HepG2 (cell line): ENCODE data around the gene DSCAML1.

Source experiments
- BRD4 ChIP-seq: sonication (generic); formaldehyde crosslinking; IDR thresholded peaks from 2 replicates; pipeline ENCODE4 v1.4.0; 2020; ENCODE audit warnings: missing genetic modification reagents
- NFYB ChIP-seq: sonication (generic); formaldehyde crosslinking; IDR thresholded peaks from 2 replicates; pipeline ENCODE4 v1.4.0; 2020; ENCODE audit warnings: missing genetic modification reagents
- PHF5A ChIP-seq: IDR thresholded peaks from one replicate; pipeline ENCODE4 v1.6.1; 2018; ENCODE audit warnings: low read depth, missing genetic modification reagents; ENCODE audit not compliant: unreplicated experiment
- POLR2A ChIP-seq, 2 experiments: IDR thresholded peaks; 2 replicates each; pipeline ENCODE4 v1.6.1; 2011; ENCODE audit warnings: low read depth in 2 of 2, low read length in 2 of 2, mild to moderate bottlenecking in 1 of 2, moderate library complexity in 1 of 2; ENCODE audit not compliant: insufficient read depth in 1 of 2

GRCh38 chr11:117527271-117527670 lies 269.7 kb downstream of the DSCAML1 start:
- TF ChIP-seq PHF5A (no peak), BRD4 (CRISPR knock-in tag) (no peak), POLR2A (IDR thresholded peaks at IDR 0.05; ENCODE audit: insufficient read depth in 1 of 2, low read depth in 2 of 2, low read length in 2 of 2) (no peak), NFYB (CRISPR knock-in tag) (no peak)
